ENCODE measurements around the gene OR13C8.

GRCh38 chr9:104568868-104569267 is at the start of gene OR13C8:
- TF ChIP-seq CTCF (conservative IDR thresholded peaks at IDR 0.05; ENCODE audit: low read depth in 2 of 2) (no peak), POLR2AphosphoS5 (IDR thresholded peaks at IDR 0.05; ENCODE audit: low read depth) (no peak), EZH2 (IDR thresholded peaks at IDR 0.05; ENCODE audit: low read depth, unreplicated experiment) (no peak), EZH2phosphoT487 (IDR thresholded peaks at IDR 0.05; ENCODE audit: unreplicated experiment) (no peak), NANOG (IDR thresholded peaks at IDR 0.05; ENCODE audit: borderline replicate concordance) (no peak), ZNF462 (CRISPR knock-in tag; IDR thresholded peaks at IDR 0.05) (no peak)
- TF ChIP-seq, protein P1, sequence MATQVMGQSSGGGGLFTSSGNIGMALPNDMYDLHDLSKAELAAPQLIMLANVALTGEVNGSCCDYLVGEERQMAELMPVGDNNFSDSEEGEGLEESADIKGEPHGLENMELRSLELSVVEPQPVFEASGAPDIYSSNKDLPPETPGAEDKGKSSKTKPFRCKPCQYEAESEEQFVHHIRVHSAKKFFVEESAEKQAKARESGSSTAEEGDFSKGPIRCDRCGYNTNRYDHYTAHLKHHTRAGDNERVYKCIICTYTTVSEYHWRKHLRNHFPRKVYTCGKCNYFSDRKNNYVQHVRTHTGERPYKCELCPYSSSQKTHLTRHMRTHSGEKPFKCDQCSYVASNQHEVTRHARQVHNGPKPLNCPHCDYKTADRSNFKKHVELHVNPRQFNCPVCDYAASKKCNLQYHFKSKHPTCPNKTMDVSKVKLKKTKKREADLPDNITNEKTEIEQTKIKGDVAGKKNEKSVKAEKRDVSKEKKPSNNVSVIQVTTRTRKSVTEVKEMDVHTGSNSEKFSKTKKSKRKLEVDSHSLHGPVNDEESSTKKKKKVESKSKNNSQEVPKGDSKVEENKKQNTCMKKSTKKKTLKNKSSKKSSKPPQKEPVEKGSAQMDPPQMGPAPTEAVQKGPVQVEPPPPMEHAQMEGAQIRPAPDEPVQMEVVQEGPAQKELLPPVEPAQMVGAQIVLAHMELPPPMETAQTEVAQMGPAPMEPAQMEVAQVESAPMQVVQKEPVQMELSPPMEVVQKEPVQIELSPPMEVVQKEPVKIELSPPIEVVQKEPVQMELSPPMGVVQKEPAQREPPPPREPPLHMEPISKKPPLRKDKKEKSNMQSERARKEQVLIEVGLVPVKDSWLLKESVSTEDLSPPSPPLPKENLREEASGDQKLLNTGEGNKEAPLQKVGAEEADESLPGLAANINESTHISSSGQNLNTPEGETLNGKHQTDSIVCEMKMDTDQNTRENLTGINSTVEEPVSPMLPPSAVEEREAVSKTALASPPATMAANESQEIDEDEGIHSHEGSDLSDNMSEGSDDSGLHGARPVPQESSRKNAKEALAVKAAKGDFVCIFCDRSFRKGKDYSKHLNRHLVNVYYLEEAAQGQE (IDR thresholded peaks at IDR 0.05; ENCODE audit: unreplicated experiment) = no peak
